HepG2 (cell line): ENCODE measurements around the gene LOXL3. TPM values are rescaled to one million over a fixed set of nuclear protein-coding genes. Genes with fewer than 3 reads are reported as not detected.

Source experiments
- ESRRA ChIP-seq: sonication (generic); formaldehyde crosslinking; IDR thresholded peaks from 2 replicates; pipeline ENCODE4 v1.5.1; 2020; ENCODE audit warnings: mild to moderate bottlenecking, low read depth, missing genetic modification reagents
- LBX2 ChIP-seq: sonication (generic); formaldehyde crosslinking; IDR thresholded peaks from 2 replicates; pipeline ENCODE4 v1.5.0; 2020; ENCODE audit warnings: missing genetic modification reagents, mild to moderate bottlenecking, borderline replicate concordance
- MTA1 ChIP-seq: sonication (generic); formaldehyde crosslinking; IDR thresholded peaks from 2 replicates; pipeline ENCODE4 v1.4.0; 2020; ENCODE audit warnings: missing genetic modification reagents, mild to moderate bottlenecking, borderline replicate concordance
- NCOR1 ChIP-seq: fragments of 200-600 bp; sonication (generic); IDR thresholded peaks from 2 replicates; pipeline ENCODE4 v1.7.0; 2017; ENCODE audit warnings: antibody characterized with exemption, low read length, borderline replicate concordance
- NKX3-1 ChIP-seq: sonication (generic); formaldehyde crosslinking; IDR thresholded peaks from 2 replicates; pipeline ENCODE4 v1.5.0; 2020; ENCODE audit warnings: missing genetic modification reagents
- SAP130 ChIP-seq: IDR thresholded peaks from 2 replicates; pipeline ENCODE4 v1.6.1; 2016; ENCODE audit warnings: low read depth
- SIX1 ChIP-seq: sonication (generic); formaldehyde crosslinking; IDR thresholded peaks from 2 replicates; pipeline ENCODE4 v1.4.0; 2020; ENCODE audit warnings: missing genetic modification reagents, borderline replicate concordance
- YEATS2 ChIP-seq: sonication (generic); formaldehyde crosslinking; IDR thresholded peaks from 2 replicates; pipeline ENCODE4 v1.4.0; 2020; ENCODE audit warnings: missing genetic modification reagents, borderline replicate concordance
- ZC3H13 ChIP-seq: sonication (generic); formaldehyde crosslinking; IDR thresholded peaks from 2 replicates; pipeline ENCODE4 v1.8.1; 2023; ENCODE audit warnings: mild to moderate bottlenecking, missing genetic modification reagents, moderate library complexity
- ZNF160 ChIP-seq: sonication (generic); formaldehyde crosslinking; IDR thresholded peaks from 2 replicates; pipeline ENCODE4 v1.8.0; 2022; ENCODE audit warnings: mild to moderate bottlenecking, inconsistent platforms, missing genetic modification reagents
- ZNF30 ChIP-seq: sonication (generic); formaldehyde crosslinking; IDR thresholded peaks from 2 replicates; pipeline ENCODE4 v1.5.0; 2020; ENCODE audit warnings: mild to moderate bottlenecking, missing genetic modification reagents
- ZNF430 ChIP-seq: sonication (generic); formaldehyde crosslinking; IDR thresholded peaks from 2 replicates; pipeline ENCODE4 v1.9.0; 2021; ENCODE audit warnings: mild to moderate bottlenecking, missing genetic modification reagents
- ZNF446 ChIP-seq: sonication (generic); formaldehyde crosslinking; IDR thresholded peaks from 2 replicates; pipeline ENCODE4 v1.5.0; 2020; ENCODE audit warnings: mild to moderate bottlenecking, missing genetic modification reagents
- ZNF550 ChIP-seq: sonication (generic); formaldehyde crosslinking; IDR thresholded peaks from 2 replicates; pipeline ENCODE4 v1.4.0; 2020; ENCODE audit warnings: mild to moderate bottlenecking, missing genetic modification reagents, borderline replicate concordance
- ZNF776 ChIP-seq: sonication (generic); formaldehyde crosslinking; IDR thresholded peaks from 2 replicates; pipeline ENCODE4 v1.4.0; 2020; ENCODE audit warnings: mild to moderate bottlenecking, missing genetic modification reagents
- polyA plus RNA-seq, 8 experiments: library from polyadenylated mRNA; depleted of rRNA in 3 of 8; stranded (reverse) in 7 of 8; unstranded in 1 of 8; fragments of >200 nt; fragmentation: Illumina TruSeq in 4 of 8; extraction: Trizol in 4 of 8; gene quantifications; 2 replicates each; pipeline versions ENCODE4 v1.2.1 to v1.2.3, GENCODE V29; 2011 to 2016; ENCODE audit warnings: low read depth in 4 of 8, missing spikeins in 1 of 8, mixed read lengths in 1 of 8; ENCODE audit not compliant: insufficient read depth in 1 of 8
- total RNA-seq, 5 experiments: library from RNA; depleted of rRNA; stranded (reverse); fragments of >200 nt; fragmentation: Illumina TruSeq; extraction: Trizol; gene quantifications; 2 replicates each; pipeline ENCODE4 v1.2.3, GENCODE V29; 2016; ENCODE audit warnings: low read depth in 1 of 5
- TF ChIP-seq, protein P1 (sequence below), 2 experiments: sonication (generic) in 1 of 2; formaldehyde crosslinking in 1 of 2; IDR thresholded peaks; 2 replicates each; pipeline versions ENCODE4 v1.6.1 to v1.9.0; 2014 to 2022; ENCODE audit warnings: antibody characterized with exemption in 1 of 2, borderline replicate concordance in 1 of 2, inconsistent platforms in 1 of 2, low read depth in 1 of 2, missing genetic modification reagents in 1 of 2
- TF ChIP-seq, protein P2 (sequence below): sonication (generic); formaldehyde crosslinking; conservative IDR thresholded peaks from 2 replicates; pipeline ENCODE4 v1.8.0; 2022; ENCODE audit warnings: missing genetic modification reagents

Gene LOXL3
- total and polyA plus RNA-seq, 2 of the 13 experiments (the other 11 are each of a cell fraction or from before 2014, with no cell fraction given), result 0.55 to 6.5 TPM

GRCh38 chr2:74498500-74499266 lies 55.1 kb downstream of the LOXL3 start (continued):
- no peak for TF ChIP-seq NCOR1
- TF ChIP-seq ZNF550, result no peak
- no peak for TF ChIP-seq NKX3-1 (CRISPR knock-in tag)
- no peak for TF ChIP-seq SIX1
- TF ChIP-seq MTA1 (CRISPR knock-in tag), result 0 out of 2 replicates have a peak, but pooled peaks have one; percentile 2
- TF ChIP-seq ZNF430, result 0 out of 2 replicates have a peak, but pooled peaks have one; percentile 36
- TF ChIP-seq SAP130 (CRISPR knock-in tag), result 0 out of 2 replicates have a peak, but pooled peaks have one; percentile 9
- 0 out of 2 replicates have a peak, but pooled peaks have one; percentile 71 for TF ChIP-seq ZNF30 (CRISPR knock-in tag)
- no peak for TF ChIP-seq YEATS2 (CRISPR knock-in tag)
- no peak for TF ChIP-seq ZNF446 (CRISPR knock-in tag)
- TF ChIP-seq, protein P1, sequence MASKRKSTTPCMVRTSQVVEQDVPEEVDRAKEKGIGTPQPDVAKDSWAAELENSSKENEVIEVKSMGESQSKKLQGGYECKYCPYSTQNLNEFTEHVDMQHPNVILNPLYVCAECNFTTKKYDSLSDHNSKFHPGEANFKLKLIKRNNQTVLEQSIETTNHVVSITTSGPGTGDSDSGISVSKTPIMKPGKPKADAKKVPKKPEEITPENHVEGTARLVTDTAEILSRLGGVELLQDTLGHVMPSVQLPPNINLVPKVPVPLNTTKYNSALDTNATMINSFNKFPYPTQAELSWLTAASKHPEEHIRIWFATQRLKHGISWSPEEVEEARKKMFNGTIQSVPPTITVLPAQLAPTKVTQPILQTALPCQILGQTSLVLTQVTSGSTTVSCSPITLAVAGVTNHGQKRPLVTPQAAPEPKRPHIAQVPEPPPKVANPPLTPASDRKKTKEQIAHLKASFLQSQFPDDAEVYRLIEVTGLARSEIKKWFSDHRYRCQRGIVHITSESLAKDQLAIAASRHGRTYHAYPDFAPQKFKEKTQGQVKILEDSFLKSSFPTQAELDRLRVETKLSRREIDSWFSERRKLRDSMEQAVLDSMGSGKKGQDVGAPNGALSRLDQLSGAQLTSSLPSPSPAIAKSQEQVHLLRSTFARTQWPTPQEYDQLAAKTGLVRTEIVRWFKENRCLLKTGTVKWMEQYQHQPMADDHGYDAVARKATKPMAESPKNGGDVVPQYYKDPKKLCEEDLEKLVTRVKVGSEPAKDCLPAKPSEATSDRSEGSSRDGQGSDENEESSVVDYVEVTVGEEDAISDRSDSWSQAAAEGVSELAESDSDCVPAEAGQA (IDR thresholded peaks at IDR 0.05; ENCODE audit: low read depth), result no peak
- TF ChIP-seq, protein P1 (CRISPR knock-in tag; IDR thresholded peaks at IDR 0.05; ENCODE audit: borderline replicate concordance), result no peak
- TF ChIP-seq ZNF160, result no peak
- no peak for TF ChIP-seq ESRRA (CRISPR knock-in tag)
- TF ChIP-seq, protein P2, sequence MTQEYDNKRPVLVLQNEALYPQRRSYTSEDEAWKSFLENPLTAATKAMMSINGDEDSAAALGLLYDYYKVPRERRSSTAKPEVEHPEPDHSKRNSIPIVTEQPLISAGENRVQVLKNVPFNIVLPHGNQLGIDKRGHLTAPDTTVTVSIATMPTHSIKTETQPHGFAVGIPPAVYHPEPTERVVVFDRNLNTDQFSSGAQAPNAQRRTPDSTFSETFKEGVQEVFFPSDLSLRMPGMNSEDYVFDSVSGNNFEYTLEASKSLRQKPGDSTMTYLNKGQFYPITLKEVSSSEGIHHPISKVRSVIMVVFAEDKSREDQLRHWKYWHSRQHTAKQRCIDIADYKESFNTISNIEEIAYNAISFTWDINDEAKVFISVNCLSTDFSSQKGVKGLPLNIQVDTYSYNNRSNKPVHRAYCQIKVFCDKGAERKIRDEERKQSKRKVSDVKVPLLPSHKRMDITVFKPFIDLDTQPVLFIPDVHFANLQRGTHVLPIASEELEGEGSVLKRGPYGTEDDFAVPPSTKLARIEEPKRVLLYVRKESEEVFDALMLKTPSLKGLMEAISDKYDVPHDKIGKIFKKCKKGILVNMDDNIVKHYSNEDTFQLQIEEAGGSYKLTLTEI (CRISPR knock-in tag), result no peak
- TF ChIP-seq ZC3H13 (CRISPR knock-in tag), result 0 out of 2 replicates have a peak, but pooled peaks have one; percentile 13
- TF ChIP-seq ZNF776 (CRISPR knock-in tag), result 0 out of 2 replicates have a peak, but pooled peaks have one; percentile 9
- TF ChIP-seq LBX2 (CRISPR knock-in tag), result no peak
